Measurements from ENCODE around the gene TRIM14.
"Not testable (repeated sequence)": the region's sequence is repeated elsewhere in the genome, so short reads cannot be mapped to it uniquely, and the experiment has no call there.

The TRIM14 gene

GRCh38 chr9:98080326-98080725 is 38.7 kb downstream of the TRIM14 start:
- DNase-seq = no peak

GRCh38 chr9:98078895-98079294 is 40.1 kb downstream of the TRIM14 start:
- DNase-seq = no peak

- DNase-seq = not testable (repeated sequence)
Observed at GRCh38 chr9:98076514-98076890, 42.5 kb downstream of the TRIM14 start.

- DNase-seq = no peak
Observed at GRCh38 chr9:98075332-98075805, 43.7 kb downstream of the TRIM14 start.

GRCh38 chr9:98074115-98074990 is 44.7 kb downstream of the TRIM14 start:
- no peak for DNase-seq

- no peak for DNase-seq
Observed at GRCh38 chr9:98071737-98072136, 47.3 kb downstream of the TRIM14 start.

GRCh38 chr9:98070704-98071103 is 48.3 kb downstream of the TRIM14 start:
- no peak for DNase-seq

GRCh38 chr9:98069551-98069950 is 49.5 kb downstream of the TRIM14 start:
- DNase-seq = no peak

DNA sequence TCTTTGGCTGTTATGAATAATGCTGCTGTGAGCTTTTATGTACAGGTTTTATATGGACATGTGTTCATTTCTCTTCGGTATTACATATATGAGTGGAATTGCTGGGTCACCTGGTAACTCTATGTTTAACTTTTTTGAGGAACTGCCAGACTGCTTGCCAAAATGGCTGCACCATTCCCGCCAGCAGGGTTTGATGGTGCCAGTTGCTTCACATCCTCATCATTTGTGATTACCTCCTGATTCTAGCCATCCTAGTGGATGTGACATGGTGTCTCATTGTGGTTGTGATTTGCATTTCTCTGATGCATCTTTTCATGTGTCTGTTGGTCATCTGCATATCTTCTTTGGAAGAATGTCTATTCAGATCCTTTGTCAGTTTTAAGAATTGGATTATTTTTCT is 51.8 kb downstream of the TRIM14 start:
- DNase-seq = no peak

DNA sequence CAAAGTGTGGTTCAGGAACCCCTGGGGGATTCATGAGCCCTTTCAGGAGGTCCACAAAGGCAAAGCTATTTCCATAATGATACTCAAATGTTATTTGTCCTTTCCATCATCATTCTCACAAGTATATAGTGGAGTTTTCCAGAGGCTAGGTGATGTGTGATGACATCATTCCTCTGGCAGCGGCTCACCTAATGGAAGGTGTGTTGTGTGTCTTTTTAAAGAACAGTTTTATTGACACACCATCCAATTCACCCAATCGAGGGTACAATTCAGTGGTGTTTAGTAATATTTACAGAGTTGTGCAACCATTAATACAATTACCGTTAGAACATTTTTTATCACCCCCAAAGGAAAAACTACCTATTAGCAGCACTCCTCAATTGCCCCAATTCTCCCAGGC is 52.8 kb downstream of the TRIM14 start:
- DNase-seq = peak; percentile 75

DNA sequence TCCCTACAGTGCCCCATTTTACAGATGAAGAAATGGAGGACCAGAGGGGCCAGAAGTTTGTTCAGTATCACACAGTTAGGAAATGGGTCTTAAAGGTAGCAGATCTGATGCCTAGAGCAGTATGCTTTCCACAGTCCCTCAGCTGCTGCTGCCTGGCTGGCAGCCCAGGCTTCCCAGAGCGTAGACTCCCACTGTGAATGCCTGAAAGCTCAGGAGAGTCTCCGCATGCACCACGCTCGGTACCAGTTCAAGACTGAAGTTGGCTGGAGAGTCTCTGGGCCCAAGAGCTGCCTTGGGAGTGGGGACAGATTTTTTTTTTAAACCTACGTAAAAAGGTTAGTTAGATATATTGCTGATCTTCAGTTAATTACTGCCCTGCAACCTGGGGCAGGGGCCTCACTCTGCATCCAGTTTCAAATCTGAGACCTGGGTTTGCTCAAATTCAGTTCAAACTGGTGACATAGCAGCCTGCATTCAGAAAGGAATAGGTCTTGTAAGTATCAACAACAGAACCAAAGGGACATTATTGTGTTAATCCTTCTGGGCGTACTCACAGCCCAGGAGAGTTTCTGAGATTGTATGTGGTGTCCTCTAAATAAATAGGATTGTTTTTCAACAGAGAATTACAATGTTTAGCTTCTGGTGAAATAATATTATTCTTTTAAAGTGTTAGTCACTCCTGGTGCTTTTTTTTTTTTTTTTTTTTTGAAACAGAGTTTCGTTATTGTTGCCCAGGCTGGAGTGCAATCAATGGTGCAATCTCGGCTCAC is 54.2 kb downstream of the TRIM14 start:
- DNase-seq = no peak

DNA sequence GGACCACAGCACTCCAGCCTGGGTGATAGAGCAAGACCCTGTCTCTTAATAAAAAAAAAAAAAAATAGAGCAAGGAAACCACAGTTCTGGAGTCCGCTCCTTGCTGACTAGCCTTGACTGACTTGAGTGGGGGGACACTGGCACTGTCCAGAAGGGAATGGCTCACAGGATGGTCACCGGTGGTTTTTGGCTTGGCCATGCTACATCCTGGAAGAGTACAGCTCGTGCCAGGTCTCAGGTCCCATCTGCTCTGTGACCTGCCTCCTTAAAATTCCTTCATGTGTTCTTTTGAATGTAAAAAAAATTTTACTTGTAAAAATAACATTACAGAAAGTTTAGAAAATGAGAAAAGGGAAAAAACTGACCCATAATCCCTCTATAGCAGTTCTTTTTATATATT is 56.9 kb downstream of the TRIM14 start:
- DNase-seq = no peak

DNA sequence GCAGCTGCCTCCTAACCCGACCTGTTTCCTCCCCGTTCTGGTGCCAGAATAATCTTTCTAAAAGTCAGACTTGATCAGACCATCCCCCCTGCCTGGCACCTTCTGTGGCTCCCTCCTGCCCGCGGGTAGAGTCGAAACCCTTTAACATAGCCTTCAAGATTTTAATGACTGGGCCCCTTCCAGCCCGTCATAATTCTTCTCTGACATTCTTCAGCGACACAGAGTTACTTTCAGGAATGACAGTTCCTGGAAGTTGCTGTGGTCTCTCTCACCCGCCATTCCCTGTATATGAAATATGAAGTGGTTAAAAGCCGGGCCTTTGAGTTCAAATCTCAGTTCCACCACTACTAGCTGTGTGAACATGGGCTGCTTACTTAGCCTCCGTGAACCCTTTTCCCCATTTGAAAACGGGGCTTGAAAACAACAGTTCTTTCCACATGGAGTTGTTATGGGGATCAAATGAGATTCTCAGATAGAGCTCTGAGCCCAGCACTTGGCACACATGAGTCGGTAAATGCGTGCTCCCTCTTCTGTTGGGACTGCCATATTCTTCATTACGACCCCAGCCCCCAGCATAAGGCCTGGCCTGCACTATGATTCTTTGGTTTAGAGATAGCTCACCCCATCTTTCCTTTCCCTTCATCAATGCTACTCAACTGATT is 61.8 kb downstream of the TRIM14 start:
- DNase-seq = no peak

- DNase-seq = peak; percentile 38
Observed at GRCh38 chr9:98056269-98057137, 62.5 kb downstream of the TRIM14 start, which contains the start of gene NANS. Gene NANS, plus strand, starts transcription at chr9:98056732. Its CDS starts 77 bp downstream, at chr9:98056809.

DNA sequence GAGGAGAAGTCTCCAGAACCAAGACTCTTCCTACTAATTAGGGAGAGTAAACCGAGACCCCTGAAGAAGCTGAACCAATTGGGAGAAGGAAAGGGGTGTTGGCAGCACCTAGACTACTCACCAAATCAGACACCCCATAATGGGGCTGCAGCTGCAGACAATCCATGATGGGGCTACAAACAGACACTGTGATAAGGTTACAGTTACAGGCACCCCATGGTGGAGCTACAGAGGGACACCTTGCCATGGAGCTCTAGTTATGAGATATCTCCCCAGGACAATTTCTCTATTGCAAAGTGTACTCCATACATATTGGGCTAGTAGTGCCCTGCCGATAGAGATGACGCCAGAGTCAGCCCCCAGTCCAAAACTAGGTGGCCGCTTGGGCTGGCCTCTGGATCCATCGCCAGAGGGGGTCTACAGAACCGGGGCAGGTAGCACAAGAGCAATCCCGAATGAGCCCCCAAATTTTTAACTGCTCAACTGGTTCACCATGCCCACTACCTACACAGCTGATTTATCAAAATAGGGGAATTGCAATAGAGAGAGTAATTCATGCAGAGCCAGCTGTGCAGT is 64.6 kb downstream of the TRIM14 start:
- no peak for DNase-seq

DNA sequence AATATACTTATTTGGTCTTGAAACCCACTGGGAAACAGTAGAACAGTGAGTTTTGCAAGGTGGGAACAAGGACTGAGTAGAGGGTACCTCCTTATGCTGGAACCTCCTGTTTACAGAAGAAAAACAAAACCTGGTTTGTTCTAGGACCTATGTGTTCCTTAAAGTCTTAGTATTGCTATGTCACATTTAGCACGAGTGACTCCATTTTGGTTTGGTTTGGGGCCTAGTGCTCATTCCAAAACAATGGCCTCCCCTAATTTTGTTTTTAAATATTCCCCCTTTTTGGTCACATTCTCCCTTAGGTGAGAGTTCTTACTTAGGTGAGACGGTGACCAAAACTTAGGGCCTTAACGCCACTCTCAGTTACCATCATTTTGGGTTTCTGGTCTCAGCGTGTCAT is 68.7 kb downstream of the TRIM14 start:
- DNase-seq = no peak

DNA sequence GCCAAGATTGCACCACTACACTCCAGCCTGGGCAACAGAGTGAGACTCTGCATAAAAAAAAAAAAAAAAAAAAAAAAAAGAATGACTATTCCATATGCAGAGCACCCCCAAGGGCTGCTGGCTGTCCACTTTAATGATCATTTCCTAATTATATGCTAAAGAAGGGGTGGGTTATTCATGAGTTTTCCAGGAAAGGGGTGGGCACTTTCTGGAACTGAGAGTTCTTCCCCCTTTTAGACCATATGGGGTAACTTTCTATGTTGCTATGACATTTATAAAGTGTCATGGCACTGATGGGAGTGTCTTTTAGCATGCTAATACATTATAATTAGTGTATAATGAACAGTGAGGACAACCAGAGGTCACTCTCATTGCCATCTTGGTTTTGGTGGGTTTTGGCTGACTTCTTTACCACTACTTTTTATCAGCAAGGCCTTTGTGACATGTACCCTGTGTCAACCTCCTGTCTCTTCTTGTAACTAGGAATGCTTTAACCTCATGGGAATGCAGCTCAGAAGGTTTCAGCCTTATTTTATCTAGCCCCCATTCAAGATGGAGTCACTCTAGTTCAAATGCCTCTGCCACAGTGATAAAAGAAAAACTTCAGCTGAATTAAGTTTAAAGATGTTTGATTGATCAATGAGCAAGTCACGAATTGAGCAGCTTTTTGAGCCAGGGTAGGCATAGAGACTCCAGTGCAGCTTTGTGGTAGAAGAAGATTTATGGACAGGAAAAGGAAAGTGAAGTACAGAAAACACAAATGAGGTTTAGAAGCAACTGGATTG is 69.5 kb downstream of the TRIM14 start:
- no peak for DNase-seq

DNA sequence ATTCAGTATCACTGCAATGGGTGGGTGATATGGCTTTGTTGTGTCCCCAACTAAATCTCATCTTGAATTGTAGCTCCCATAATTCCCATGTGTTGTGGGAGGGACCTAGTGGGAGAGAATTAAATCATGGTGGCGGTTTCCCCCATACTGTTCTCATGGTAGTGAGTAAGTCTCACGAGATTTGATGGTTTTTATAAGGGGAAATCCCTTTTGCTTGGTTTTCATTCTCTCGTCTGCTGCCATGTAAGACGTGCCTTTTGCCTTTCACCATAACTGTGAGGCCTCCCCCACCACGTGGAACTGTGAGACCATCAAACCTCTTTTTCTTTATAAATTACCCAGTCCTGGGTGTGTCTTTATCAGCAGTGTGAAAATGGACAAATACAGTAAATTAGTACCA is 72.0 kb downstream of the TRIM14 start:
- no peak for DNase-seq

GRCh38 chr9:98046180-98046543 is 72.9 kb downstream of the TRIM14 start:
- no peak for DNase-seq

- DNase-seq = no peak
Observed at GRCh38 chr9:98045234-98046179, 73.5 kb downstream of the TRIM14 start.

Data from NCI-H1436 treated with DMSO at 0.1 percent for 48 hours (cell line).